Colonic mucosa (tissue), 4 donors: Measurements from ENCODE around the gene AGFG2. TPM values are rescaled to one million over a fixed set of nuclear protein-coding genes. Genes with fewer than 3 reads are reported as not detected.

ENCODE experiments used
- DNase-seq: peaks from one replicate; pipeline ENCODE4 v3.0.0-alpha.2; 2020
- H3K27ac ChIP-seq: fragments of 200-600 bp; one replicate; pipeline ENCODE4 v1.8.0; 2021
- H3K27me3 ChIP-seq: fragments of 200-600 bp; one replicate; pipeline ENCODE4 v1.8.0; 2021
- H3K36me3 ChIP-seq: fragments of 200-600 bp; one replicate; pipeline ENCODE4 v1.8.0; 2021
- H3K4me1 ChIP-seq: fragments of 200-600 bp; one replicate; pipeline ENCODE4 v1.8.0; 2021; ENCODE audit warnings: mild to moderate bottlenecking
- H3K4me3 ChIP-seq: fragments of 200-600 bp; one replicate; pipeline ENCODE4 v1.8.0; 2021
- H3K9ac ChIP-seq, 2 donors: one replicate each; pipeline ENCODE4 v1.7.0; 2013; ENCODE audit warnings: control low read depth in 2 of 2, low read depth in 2 of 2, low read length in 2 of 2
- H3K9me3 ChIP-seq: fragments of 200-600 bp; one replicate; pipeline ENCODE4 v1.8.0; 2021
- intact Hi-C: fragments of 100-400 bp; cut with DNase I; formaldehyde crosslinking; loops from one replicate; pipeline ENCODE4 v1.14.1; 2022
- total RNA-seq, 2 donors: library from RNA; stranded (reverse); fragmentation: NEBNext Ultra II Directional in 1 of 2; extraction: Animal tissue kit (Norgen Biotek cat#: 25700) in 1 of 2; gene quantifications; one replicate each; pipeline ENCODE4 v1.2.1, GENCODE V29; 2021
- TF ChIP-seq, protein P1 (sequence below): fragments of 200-600 bp; IDR thresholded peaks from one replicate; pipeline ENCODE4 v1.8.0; 2022; ENCODE audit warnings: antibody characterized with exemption, mild to moderate bottlenecking
- donor health status: healthy.
- donor health status: DM: no; HTN: no; CAD: no.
- donor health status: DM: no; HTN: no; CAD: no.

AGFG2 gene
- total RNA-seq, 2 donors from 2014 or later = 81.3 to 97.4 TPM

DNA sequence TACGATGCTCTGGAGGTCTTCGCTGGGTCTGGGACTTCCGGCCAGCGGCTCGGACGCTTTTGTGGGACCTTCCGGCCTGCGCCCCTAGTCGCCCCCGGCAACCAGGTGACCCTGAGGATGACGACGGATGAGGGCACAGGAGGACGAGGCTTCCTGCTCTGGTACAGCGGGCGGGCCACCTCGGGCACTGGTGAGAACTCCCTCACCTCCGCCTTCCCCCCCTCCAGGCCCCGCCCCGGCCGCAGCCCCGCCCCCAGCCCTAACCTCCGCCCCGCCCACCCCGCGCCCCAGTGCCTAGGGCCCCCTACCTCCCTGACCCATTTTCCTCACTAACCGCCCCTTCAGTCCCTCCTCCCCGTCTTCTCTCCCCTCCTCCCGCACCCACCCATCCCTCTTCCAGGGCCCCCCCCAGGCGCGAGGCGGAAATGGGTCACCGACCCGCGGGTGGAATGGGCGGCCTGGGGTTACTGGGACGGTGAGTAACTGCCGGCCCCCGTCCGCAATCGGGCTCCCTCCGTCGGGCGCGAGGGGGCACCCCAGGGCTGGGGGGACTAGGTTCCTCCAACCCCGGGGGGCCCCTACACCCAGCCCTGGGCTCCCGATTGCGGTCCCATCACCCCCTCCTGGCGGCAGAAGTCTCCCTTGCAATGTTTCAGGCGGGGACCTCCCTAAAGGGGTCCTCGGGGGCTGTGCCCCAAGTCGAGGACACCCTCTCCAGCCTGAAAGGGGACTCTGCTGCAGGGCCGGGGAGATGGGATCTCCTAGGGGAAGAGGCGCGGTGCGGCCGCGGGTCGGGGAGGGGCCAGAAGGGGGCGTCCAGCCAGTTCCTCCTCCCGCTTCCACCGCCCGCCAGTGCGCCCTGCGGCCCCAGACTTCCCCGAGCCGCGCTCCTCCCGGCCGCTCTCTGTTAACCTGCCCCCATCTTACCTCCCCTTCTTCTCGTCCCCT lies 65.3 kb downstream of the AGFG2 start:
- H3K27me3 ChIP-seq = no peaks in the 10 kb centered on the region
- DNase-seq = peak; percentile 77
- H3K4me1 ChIP-seq = peaks cover 5% of the 10 kb centered on the region
- peak overlapping the region; percentile 65 for H3K27ac ChIP-seq
- H3K4me3 ChIP-seq = peak overlapping the region; percentile 83
- peak overlapping the region; percentile 55 to 76 for H3K9ac ChIP-seq
- intact Hi-C loops = loop anchor here (10.0 kb wide), 1 partner anchor 70 kb away; the partner anchor contains the start of gene GNB2
- no peaks in the 10 kb centered on the region for H3K9me3 ChIP-seq
- no peaks in the 10 kb centered on the region for H3K36me3 ChIP-seq
- TF ChIP-seq, protein P1, sequence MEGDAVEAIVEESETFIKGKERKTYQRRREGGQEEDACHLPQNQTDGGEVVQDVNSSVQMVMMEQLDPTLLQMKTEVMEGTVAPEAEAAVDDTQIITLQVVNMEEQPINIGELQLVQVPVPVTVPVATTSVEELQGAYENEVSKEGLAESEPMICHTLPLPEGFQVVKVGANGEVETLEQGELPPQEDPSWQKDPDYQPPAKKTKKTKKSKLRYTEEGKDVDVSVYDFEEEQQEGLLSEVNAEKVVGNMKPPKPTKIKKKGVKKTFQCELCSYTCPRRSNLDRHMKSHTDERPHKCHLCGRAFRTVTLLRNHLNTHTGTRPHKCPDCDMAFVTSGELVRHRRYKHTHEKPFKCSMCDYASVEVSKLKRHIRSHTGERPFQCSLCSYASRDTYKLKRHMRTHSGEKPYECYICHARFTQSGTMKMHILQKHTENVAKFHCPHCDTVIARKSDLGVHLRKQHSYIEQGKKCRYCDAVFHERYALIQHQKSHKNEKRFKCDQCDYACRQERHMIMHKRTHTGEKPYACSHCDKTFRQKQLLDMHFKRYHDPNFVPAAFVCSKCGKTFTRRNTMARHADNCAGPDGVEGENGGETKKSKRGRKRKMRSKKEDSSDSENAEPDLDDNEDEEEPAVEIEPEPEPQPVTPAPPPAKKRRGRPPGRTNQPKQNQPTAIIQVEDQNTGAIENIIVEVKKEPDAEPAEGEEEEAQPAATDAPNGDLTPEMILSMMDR = peak; percentile 32

DNA sequence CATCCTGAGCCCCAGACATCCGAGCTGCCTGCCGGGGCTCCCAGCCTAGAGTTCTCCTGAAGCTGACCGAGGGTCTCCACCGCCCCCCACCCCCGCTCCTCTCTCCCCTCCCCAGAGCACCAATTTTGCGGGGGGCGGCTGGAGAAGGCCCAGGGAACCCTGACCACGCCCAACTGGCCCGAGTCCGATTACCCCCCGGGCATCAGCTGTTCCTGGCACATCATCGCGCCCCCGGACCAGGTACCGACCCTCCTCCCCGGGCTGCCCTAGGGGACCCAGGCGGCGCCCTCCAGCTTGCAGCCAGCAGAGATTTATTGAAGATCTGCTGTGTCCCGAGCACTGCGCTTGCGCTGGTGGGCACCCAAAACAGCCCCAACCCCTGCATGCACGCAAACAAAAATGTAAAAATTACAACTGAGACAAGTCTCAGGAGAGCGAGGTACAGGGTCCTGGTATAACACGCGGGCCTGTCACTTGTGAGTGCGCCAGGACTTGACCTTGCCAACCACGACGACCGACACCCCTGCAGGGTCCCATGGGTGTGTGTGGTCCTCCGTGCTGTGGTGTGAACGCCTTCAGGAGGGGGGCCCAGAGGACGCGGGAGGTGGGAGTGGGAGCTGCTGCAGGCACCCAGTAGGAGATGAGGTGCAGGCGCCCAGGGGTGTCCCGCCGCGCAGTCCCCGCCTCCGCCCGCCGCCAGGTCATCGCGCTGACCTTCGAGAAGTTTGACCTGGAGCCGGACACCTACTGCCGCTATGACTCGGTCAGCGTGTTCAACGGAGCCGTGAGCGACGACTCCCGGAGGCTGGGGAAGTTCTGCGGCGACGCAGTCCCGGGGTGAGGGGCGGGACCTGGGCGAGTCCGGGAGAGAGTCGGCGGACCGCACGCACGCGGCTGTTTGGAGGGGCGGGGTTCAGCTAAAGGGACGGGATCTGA lies 66.2 kb downstream of the AGFG2 start:
- TF ChIP-seq, protein P1 = no peak
- no peaks in the 10 kb centered on the region for H3K27me3 ChIP-seq
- peak; percentile 68 for DNase-seq
- no peaks in the 10 kb centered on the region for H3K9me3 ChIP-seq
- H3K4me3 ChIP-seq = peak overlapping the region; percentile 83
- peaks cover 5% of the 10 kb centered on the region for H3K4me1 ChIP-seq
- H3K9ac ChIP-seq = peak overlapping the region; percentile 47 to 55
- intact Hi-C loops = loop anchor here (10.0 kb wide), 1 partner anchor 70 kb away; the partner anchor contains the start of gene GNB2
- H3K27ac ChIP-seq = peak overlapping the region; percentile 65
- H3K36me3 ChIP-seq = no peaks in the 10 kb centered on the region

GRCh38 chr7:100606313-100606712 lies 67.3 kb downstream of the AGFG2 start:
- no peak for DNase-seq
- TF ChIP-seq, protein P1 = no peak
- intact Hi-C loops = loop anchor here (10.0 kb wide), 1 partner anchor 68 kb away; the partner anchor contains the start of gene GNB2

DNA sequence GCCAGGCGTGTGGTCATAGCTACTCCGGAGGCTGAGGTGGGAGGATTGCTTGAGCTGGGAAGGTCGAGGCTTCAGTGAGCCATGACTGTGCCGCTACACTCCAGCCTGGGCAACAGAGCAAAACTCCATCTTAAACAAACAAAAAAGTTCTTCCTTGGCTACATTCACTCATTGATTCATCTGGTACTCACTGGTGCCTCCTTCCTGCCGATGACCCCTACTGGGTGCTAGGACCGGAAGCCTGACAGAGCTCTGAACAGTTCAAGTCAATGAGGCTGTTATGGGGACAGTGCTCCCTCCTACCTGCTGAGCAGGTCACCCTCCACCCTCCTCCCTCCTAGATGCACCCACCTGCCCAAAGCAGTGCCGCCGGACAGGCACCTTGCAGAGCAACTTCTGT lies 68.1 kb downstream of the AGFG2 start:
- no peaks in the 10 kb centered on the region for H3K36me3 ChIP-seq
- no peak overlapping the region for H3K27ac ChIP-seq
- H3K4me3 ChIP-seq = no peak overlapping the region
- DNase-seq = no peak
- H3K9ac ChIP-seq = no peak overlapping the region
- TF ChIP-seq, protein P1 = no peak
- H3K4me1 ChIP-seq = peaks cover 5% of the 10 kb centered on the region
- no peaks in the 10 kb centered on the region for H3K27me3 ChIP-seq
- intact Hi-C loops = loop anchor here (10.0 kb wide), 1 partner anchor 68 kb away; the partner anchor contains the start of gene GNB2
- no peaks in the 10 kb centered on the region for H3K9me3 ChIP-seq

More at GRCh38 chr7:100606313-100606712, 67.3 kb downstream of the AGFG2 start:
- Histone ChIP-seq H3K9ac (no peak overlapping the region), H3K36me3 (no peaks in the 10 kb centered on the region), H3K4me1 (peaks cover 5% of the 10 kb centered on the region), H3K9me3 (no peaks in the 10 kb centered on the region), H3K27me3 (no peaks in the 10 kb centered on the region), H3K4me3 (no peak overlapping the region), H3K27ac (no peak overlapping the region)

GRCh38 chr7:100609958-100610357 lies 71.0 kb downstream of the AGFG2 start:
- Histone ChIP-seq H3K4me1 (peaks cover 3% of the 10 kb centered on the region), H3K4me3 (no peak overlapping the region), H3K9me3 (no peaks in the 10 kb centered on the region), H3K27me3 (no peaks in the 10 kb centered on the region), H3K36me3 (no peaks in the 10 kb centered on the region), H3K9ac (no peak overlapping the region), H3K27ac (no peak overlapping the region)
- intact Hi-C loops = loop anchor here (10.0 kb wide), 1 partner anchor 65 kb away; the partner anchor contains the start of gene GNB2
- DNase-seq = no peak
- TF ChIP-seq, protein P1 = no peak
